Neural cell (in vitro differentiated cells): ENCODE measurements around the gene APP. TPM values are rescaled to one million over a fixed set of nuclear protein-coding genes. Genes with fewer than 3 reads are reported as not detected.

Experiments used
- H2AFZ ChIP-seq: fragments of 200-600, 300-800 bp; sonication (generic), shearing (Covaris generic); 2 replicates; pipeline ENCODE4 v1.6.0; 2014; ENCODE audit warnings: low read depth, mild to moderate bottlenecking, antibody characterized with exemption, low read length, moderate library complexity
- H3F3A ChIP-seq: fragments of 200-600 bp; shearing (Covaris generic); 2 replicates; pipeline ENCODE4 v1.6.1; 2016; ENCODE audit warnings: mild to moderate bottlenecking, moderate library complexity, mixed read lengths, antibody characterized with exemption, low read length; ENCODE audit not compliant: insufficient read depth, poor library complexity, severe bottlenecking
- H3K27ac ChIP-seq: fragments of 200-600, 300-800 bp; sonication (generic), shearing (Covaris generic); 2 replicates; pipeline ENCODE4 v1.5.1; 2014; ENCODE audit warnings: mild to moderate bottlenecking, low read length, moderate library complexity
- H3K27me3 ChIP-seq: fragments of 300-800, 200-600 bp; sonication (generic), shearing (Covaris generic); 2 replicates; pipeline ENCODE4 v1.6.0; 2014; ENCODE audit warnings: mild to moderate bottlenecking, low read depth, low read length, moderate library complexity; ENCODE audit not compliant: insufficient read depth
- H3K36me3 ChIP-seq: fragments of 300-800, 200-600 bp; sonication (generic), shearing (Covaris generic); 2 replicates; pipeline ENCODE4 v1.5.1; 2014; ENCODE audit warnings: mild to moderate bottlenecking, antibody characterized with exemption, low read length, moderate library complexity; ENCODE audit not compliant: insufficient read depth
- H3K4me2 ChIP-seq: fragments of 300-800, 200-600 bp; sonication (generic), shearing (Covaris generic); 2 replicates; pipeline ENCODE4 v1.6.0; 2014; ENCODE audit warnings: mild to moderate bottlenecking, low read length
- H3K4me3 ChIP-seq: fragments of 300-800, 200-600 bp; sonication (generic), shearing (Covaris generic); 2 replicates; pipeline ENCODE4 v1.5.1; 2014; ENCODE audit warnings: mild to moderate bottlenecking, low read length, moderate library complexity
- H3K79me2 ChIP-seq: fragments of 200-600 bp; shearing (Covaris generic); replicated peaks from 2 replicates; pipeline ENCODE4 v1.6.0; 2014; ENCODE audit warnings: mild to moderate bottlenecking, low read length, moderate library complexity; ENCODE audit not compliant: insufficient read depth
- H3K9ac ChIP-seq: fragments of 300-800, 200-600 bp; sonication (generic), shearing (Covaris generic); 2 replicates; pipeline ENCODE4 v1.6.1; 2016; ENCODE audit warnings: mild to moderate bottlenecking, low read length, mixed read lengths
- H3K9me2 ChIP-seq: fragments of 200-600 bp; shearing (Covaris generic); 2 replicates; pipeline ENCODE4 v1.6.1; 2016; ENCODE audit warnings: mild to moderate bottlenecking, low read length, mixed read lengths; ENCODE audit not compliant: insufficient read depth
- H3K9me3 ChIP-seq: fragments of 200-600, 300-800 bp; sonication (generic), shearing (Covaris generic); 2 replicates; pipeline ENCODE4 v1.6.1; 2016; ENCODE audit warnings: mild to moderate bottlenecking, mixed run types, low read length, moderate library complexity, mixed read lengths
- H4K20me1 ChIP-seq: fragments of 200-600 bp; shearing (Covaris generic); 2 replicates; pipeline ENCODE4 v1.6.1; 2016; ENCODE audit warnings: mild to moderate bottlenecking, mixed run types; ENCODE audit not compliant: insufficient read depth
- CTCF ChIP-seq: fragments of 450-650 bp; IDR thresholded peaks from 2 replicates; pipeline ENCODE4 v1.5.1; 2014; ENCODE audit warnings: antibody characterized with exemption, mild to moderate bottlenecking, moderate library complexity; ENCODE audit not compliant: poor library complexity, severe bottlenecking
- EP300 ChIP-seq: fragments of 450-650 bp; conservative IDR thresholded peaks from 2 replicates; pipeline ENCODE4 v1.6.1; 2014; ENCODE audit warnings: antibody characterized with exemption, mild to moderate bottlenecking, moderate library complexity; ENCODE audit not compliant: poor library complexity, severe bottlenecking
- EZH2 ChIP-seq: fragments of 200-600, 300-800 bp; shearing (Covaris generic), sonication (generic); IDR thresholded peaks from 2 replicates; pipeline ENCODE4 v1.6.1; 2014; ENCODE audit warnings: antibody characterized with exemption, low read length, borderline replicate concordance, mild to moderate bottlenecking; ENCODE audit not compliant: insufficient read depth, poor library complexity, severe bottlenecking
- MXI1 ChIP-seq: fragments of 450-650 bp; conservative IDR thresholded peaks from 2 replicates; pipeline ENCODE4 v1.6.1; 2014; ENCODE audit warnings: antibody characterized with exemption, mild to moderate bottlenecking; ENCODE audit not compliant: poor library complexity, severe bottlenecking
- POLR2AphosphoS5 ChIP-seq: IDR thresholded peaks from 2 replicates; pipeline ENCODE4 v1.6.1; 2012
- RAD21 ChIP-seq: fragments of 450-650 bp; conservative IDR thresholded peaks from 2 replicates; pipeline ENCODE4 v1.6.1; 2014; ENCODE audit warnings: antibody characterized with exemption, mild to moderate bottlenecking, moderate library complexity
- REST ChIP-seq: IDR thresholded peaks from 2 replicates; pipeline ENCODE4 v1.6.1; 2012; ENCODE audit warnings: borderline replicate concordance
- SMC3 ChIP-seq: fragments of 450-650 bp; conservative IDR thresholded peaks from 2 replicates; pipeline ENCODE4 v1.6.1; 2014; ENCODE audit warnings: antibody characterized with exemption, mild to moderate bottlenecking, moderate library complexity; ENCODE audit not compliant: poor library complexity
- TAF1 ChIP-seq: IDR thresholded peaks from 2 replicates; pipeline ENCODE4 v1.6.1; 2012; ENCODE audit warnings: low read depth
- polyA plus RNA-seq: library from polyadenylated mRNA; depleted of rRNA; stranded (reverse); fragments of >200 nt; gene quantifications from 2 replicates; pipeline ENCODE4 v1.2.3, GENCODE V29; 2014

Gene APP
- polyA plus RNA-seq, 1 donor from 2014 or later, result 470 TPM

- Histone ChIP-seq H3K9me2 (no peaks in the 10 kb centered on the region), H3K36me3 (no peaks in the 10 kb centered on the region), H3K9ac (no peak overlapping the region), H3K4me2 (no peak overlapping the region), H3K4me3 (no peak overlapping the region), H4K20me1 (peaks cover 3% of the 10 kb centered on the region), H3K79me2 (peaks cover 87% of the 10 kb centered on the region), H2AFZ (no peak overlapping the region), H3K27ac (no peak overlapping the region), H3K9me3 (no peaks in the 10 kb centered on the region), H3F3A (no peaks in the 10 kb centered on the region), H3K27me3 (no peaks in the 10 kb centered on the region)
- no peak for TF ChIP-seq MXI1
- TF ChIP-seq CTCF, result no peak
- no peak for TF ChIP-seq EZH2
- TF ChIP-seq SMC3, result no peak
Observed at GRCh38 chr21:26142363-26142762, 28.2 kb downstream of the APP start.

- H3K4me2 ChIP-seq, result no peak overlapping the region
- no peaks in the 10 kb centered on the region for H3K9me2 ChIP-seq
- no peaks in the 10 kb centered on the region for H3F3A ChIP-seq
- no peak overlapping the region for H3K27ac ChIP-seq
- H4K20me1 ChIP-seq, result peaks cover 3% of the 10 kb centered on the region
- H3K9me3 ChIP-seq, result no peaks in the 10 kb centered on the region
- H3K4me3 ChIP-seq, result no peak overlapping the region
- no peak for TF ChIP-seq REST
- no peak for TF ChIP-seq EZH2
- no peak for TF ChIP-seq EP300
- no peaks in the 10 kb centered on the region for H3K27me3 ChIP-seq
- no peak overlapping the region for H2AFZ ChIP-seq
- no peaks in the 10 kb centered on the region for H3K36me3 ChIP-seq
- peaks cover 90% of the 10 kb centered on the region for H3K79me2 ChIP-seq
- H3K9ac ChIP-seq, result no peak overlapping the region
Observed at GRCh38 chr21:26140926-26141325, 29.6 kb downstream of the APP start.

GRCh38 chr21:26140164-26140579 lies 30.4 kb downstream of the APP start:
- H3K9me3 ChIP-seq, result no peaks in the 10 kb centered on the region
- H3K27ac ChIP-seq, result no peak overlapping the region
- H3K4me3 ChIP-seq, result no peak overlapping the region
- no peaks in the 10 kb centered on the region for H3F3A ChIP-seq
- peaks cover 3% of the 10 kb centered on the region for H4K20me1 ChIP-seq
- H3K36me3 ChIP-seq, result no peaks in the 10 kb centered on the region
- H3K9me2 ChIP-seq, result no peaks in the 10 kb centered on the region
- H2AFZ ChIP-seq, result no peak overlapping the region
- no peak overlapping the region for H3K4me2 ChIP-seq
- H3K9ac ChIP-seq, result no peak overlapping the region
- TF ChIP-seq RAD21 (no peak), MXI1 (no peak), POLR2AphosphoS5 (no peak), EP300 (no peak), CTCF (no peak), SMC3 (no peak), TAF1 (no peak), REST (no peak)
- peaks cover 88% of the 10 kb centered on the region for H3K79me2 ChIP-seq
- H3K27me3 ChIP-seq, result no peaks in the 10 kb centered on the region
